IPS DF 19.7 (cell line): Measurements from ENCODE around the gene HLA-DRA.
A peak's percentile ranks its signal among the peaks of the same experiment; 100 is the strongest.
"Not testable (repeated sequence)": the region's sequence is repeated elsewhere in the genome, so short reads cannot be mapped to it uniquely, and the experiment has no call there.

Source experiments
- DNase-seq: peaks from one replicate; pipeline ENCODE4 v3.0.0-alpha.2; 2013; ENCODE audit warnings: low read depth, low spot score

HLA-DRA gene

GRCh38 chr6:32431142-32431541, 8.5 kb upstream of the HLA-DRA start:
- DNase-seq = no peak

DNA sequence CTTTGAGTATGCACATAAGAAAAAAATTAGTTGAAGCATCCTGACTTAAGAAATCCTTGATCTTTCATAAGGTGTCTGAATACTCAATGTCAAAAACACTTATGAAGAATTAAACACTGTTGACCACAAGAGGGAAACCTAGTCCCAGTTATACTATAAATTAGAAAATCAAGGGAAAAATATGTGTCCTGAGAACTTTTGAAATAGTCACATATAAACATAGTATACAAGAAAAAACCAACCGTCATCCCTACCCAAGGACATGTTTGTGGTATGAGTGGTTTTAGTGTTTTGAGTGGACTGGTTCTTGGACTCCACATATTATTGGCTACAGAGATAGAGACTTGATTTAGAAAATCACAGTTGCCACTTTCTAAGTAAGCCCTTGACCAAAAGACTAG, 7.6 kb upstream of the HLA-DRA start:
- no peak for DNase-seq

DNA sequence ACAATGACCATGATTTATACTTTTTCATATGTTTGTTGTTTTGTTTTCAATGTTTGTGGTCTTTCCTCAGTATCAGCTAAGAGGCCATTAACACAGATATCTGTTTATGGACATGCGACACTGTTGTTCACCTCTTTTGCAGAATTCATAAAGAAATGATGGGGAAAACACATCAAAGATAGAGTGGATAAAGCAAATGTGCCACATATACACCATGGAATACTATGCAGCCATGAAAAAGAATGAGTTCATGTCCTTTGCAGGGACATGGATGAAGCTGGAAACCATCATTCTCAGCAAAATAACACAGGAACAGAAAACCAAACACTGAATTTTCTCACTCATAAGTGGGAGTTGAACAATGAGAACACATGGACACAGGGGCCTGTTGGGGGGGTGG, 5.7 kb upstream of the HLA-DRA start:
- DNase-seq = not testable (repeated sequence)

GRCh38 chr6:32436186-32436585, 3.5 kb upstream of the HLA-DRA start:
- no peak for DNase-seq

DNA sequence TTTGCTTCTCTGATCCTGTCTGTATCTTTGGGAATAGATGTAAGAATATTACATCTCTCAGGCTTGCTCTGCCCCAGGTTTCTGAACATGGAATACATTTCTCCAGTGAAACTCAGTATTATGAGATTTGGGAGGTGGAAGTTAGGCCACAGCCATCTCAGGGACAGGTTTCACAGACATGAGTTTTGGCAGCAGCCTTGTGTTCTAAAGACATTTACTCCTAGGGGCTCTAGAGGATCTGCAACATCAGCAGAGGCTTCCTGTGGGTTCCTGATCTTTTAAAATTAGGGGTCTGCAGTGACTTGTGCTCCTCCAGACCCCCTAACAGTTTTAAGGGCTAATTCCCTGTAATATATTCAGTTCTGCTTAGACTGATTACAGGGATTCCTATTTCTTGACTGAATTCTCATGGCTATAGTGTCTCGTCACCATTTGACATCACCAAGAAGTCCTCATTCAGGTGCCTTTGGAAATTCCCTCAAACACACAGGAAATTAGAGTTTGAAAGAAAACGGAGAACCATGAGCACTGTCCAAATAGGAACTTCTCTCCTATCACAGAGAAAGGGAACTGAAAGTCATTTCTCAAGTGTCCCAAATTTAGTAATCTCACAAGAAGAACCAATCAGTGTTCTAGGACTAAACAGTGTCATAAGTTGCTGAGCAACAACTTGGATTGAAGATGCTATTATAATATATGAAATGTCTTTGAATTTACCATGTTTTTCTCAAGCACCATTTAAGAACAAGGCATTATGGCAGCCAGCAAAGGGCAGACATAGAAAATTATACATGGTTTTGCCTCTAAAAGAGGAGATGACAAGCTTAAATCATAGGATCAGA, 2.5 kb upstream of the HLA-DRA start:
- DNase-seq = no peak

GRCh38 chr6:32439139-32439538, 548 bp upstream of the HLA-DRA start:
- DNase-seq = no peak

GRCh38 chr6:32442243-32442667, 2.6 kb downstream of the HLA-DRA start:
- DNase-seq = no peak

- DNase-seq = no peak
Measured at GRCh38 chr6:32442977-32443552, 3.4 kb downstream of the HLA-DRA start.

- DNase-seq = no peak
Measured at GRCh38 chr6:32444433-32444832, 4.7 kb downstream of the HLA-DRA start.

DNA sequence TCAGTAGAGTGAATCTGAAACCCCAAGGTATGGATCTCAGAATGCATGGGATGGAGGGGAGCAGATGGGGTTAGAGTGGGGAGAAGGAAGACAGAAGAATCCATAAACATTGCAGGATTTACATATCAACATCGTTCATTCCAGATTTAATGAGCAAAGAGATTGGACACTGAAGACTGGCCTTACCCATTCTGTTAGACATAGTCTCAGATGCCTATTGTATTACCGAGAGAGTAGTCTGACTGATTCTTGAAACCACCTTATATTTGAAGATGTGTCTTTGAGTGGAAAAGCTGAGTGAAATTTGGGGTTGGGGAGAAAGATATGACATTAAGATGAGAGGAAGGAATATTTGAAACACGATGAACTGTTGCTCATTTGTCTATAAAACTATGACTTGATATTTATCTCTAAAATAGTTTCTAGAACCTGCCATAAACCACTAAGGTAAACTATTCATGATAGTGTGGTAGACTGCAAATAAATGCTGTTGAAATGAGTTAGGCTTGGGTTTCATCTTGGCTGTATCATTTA, 5.7 kb downstream of the HLA-DRA start:
- no peak for DNase-seq

GRCh38 chr6:32447932-32448331, 8.2 kb downstream of the HLA-DRA start:
- DNase-seq = no peak

DNA sequence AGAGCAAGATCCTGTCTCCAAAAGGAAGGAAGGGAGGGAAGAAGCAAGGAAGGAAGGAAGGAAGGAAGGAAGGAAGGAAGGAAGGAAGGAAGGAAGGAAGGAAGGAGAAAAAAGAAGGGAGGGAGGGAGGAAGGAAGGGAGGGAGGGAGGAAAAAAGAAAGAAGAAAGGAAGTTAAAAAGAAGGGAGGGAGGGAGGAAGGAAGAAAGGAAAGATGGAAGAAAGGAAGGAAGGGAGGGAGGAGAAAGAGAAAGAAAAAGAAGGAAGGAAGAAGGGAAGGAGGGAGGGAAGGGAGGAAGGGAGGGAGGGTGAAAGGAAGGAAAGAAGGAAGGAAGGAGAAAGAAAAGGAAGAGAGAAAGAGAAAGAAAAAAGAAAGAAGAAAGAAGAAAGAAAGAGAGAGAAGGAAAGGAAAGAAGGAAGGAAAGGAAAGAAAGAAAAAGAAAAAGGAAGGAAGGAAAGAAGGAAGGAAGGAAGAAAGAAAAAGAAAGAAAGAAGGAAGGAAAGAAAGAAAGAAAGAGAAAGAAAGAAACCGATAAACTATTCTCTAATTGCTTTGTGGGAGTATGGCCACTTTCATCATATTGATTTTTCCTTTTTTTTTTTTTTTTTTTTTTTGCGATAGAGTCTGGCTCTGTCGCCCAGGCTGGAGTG, 9.5 kb downstream of the HLA-DRA start:
- no peak for DNase-seq

DNA sequence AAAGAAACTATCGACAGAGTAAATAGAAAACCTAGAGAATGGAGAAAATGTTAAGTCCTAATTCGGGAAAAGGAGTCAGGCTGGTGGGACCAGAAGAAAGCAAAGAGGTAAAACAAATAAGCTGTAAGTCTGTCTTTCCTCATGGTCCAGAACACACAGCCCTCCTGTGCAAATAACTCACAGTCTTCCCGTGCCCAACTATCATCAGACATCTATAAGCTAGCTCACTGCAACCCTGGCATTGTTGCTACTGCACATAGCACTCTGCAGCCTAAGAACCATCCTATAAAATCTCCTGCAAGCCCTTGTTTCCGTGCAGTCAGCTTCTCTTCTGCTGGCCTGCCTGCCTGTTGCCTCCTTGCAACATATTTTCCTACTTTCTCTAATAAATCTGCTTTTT, 17.4 kb downstream of the HLA-DRA start:
- no peak for DNase-seq

GRCh38 chr6:32459781-32460424, 20.2 kb downstream of the HLA-DRA start:
- no peak for DNase-seq

DNA sequence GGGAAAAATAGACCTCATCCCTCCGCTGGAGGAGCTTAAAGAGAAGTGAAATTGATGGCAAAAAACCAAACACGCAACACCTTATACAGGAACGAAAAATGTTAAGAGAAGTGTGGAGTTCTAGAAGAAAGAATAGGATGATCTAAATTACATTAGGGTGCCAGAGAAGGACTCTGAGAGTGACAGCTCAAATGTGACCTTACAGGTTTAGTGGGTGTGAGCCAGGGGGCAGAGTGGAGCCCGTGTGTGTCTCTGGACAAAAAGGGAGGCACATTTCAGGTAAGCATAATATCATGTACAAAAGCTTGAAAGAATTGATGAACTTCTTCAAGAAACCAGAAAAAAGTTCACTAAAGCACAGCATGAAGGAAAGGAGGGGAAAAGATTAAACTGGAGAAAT, 20.8 kb downstream of the HLA-DRA start:
- no peak for DNase-seq

- DNase-seq = no peak
Measured at GRCh38 chr6:32461493-32461892, 21.8 kb downstream of the HLA-DRA start.

- no peak for DNase-seq
Measured at GRCh38 chr6:32462609-32463008, 22.9 kb downstream of the HLA-DRA start.

DNA sequence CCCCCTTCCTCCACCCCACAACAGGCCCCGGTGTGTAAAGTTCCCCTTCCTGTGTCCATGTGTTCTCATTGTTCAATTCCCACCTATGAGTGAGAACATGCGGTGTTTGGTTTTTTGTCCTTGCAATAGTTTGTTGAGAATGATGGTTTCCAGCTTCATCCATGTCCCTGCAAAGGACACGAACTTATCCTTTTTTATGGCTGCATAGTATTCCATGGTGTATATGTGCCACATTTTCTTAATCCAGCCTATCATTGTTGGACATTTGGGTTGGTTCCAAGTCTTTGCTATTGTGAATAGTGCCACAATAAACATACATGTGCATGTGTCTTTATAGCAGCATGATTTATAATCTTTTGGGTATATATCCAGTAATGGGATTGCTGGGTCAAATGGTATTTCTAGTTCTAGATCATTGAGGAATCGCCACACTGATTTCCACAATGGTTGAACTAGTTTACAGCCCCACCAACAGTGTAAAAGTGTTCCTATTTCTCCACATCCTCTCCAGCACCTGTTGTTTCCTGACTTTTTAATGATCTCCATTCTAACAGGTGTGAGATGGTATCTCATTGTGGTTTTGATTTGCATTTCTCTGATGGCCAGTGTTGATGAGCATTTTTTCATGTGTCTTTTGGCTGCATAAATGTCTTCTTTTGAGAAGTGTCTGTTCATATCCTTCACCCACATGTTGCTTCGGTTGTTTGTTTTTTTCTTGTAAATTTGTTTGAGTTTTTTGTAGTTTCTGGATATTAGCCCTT, 28.2 kb downstream of the HLA-DRA start:
- not testable (repeated sequence) for DNase-seq

DNA sequence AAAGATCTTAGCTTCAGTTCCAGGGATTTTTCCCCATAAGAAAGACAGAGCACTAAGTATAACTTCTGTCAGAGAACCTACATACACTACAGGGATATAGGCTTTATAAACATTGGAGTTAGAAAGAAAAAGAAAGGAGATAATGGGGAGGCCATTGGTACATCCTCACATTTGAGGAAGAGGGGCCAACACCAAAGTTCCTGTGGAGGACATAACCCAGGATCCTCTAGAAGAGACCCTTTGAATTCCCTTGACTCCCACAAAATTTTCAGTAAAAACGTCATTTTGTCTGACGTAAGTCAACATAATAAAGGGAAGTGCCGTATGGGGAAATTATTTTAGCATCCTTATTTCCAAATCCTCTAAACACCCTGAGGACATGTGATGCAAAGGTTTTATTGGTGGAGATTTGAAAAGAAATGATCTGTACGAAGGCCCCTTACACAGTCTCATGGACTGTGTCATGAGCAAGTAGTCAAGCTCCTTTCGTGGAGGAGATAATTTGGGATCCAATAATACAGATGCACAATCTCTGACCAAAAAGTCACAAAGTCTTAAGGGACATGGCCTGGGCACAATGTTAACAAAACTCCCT, 33.2 kb downstream of the HLA-DRA start:
- no peak for DNase-seq

- DNase-seq = peak; percentile 48
Measured at GRCh38 chr6:32473376-32474348, 34.0 kb downstream of the HLA-DRA start.
